BJ (cell line): ENCODE results near the gene RLF. TPM values are rescaled to one million over a fixed set of nuclear protein-coding genes. Genes with fewer than 3 reads are reported as not detected.
A peak's percentile ranks its signal among the peaks of the same experiment; 100 is the strongest.

Source experiments
- CTCF ChIA-PET: fragments of 350-600 bp; formaldehyde crosslinking; extraction: SDS; loops from one replicate; lab custom pipeline; 2021; ENCODE audit warnings: antibody characterized with exemption, inconsistent platforms; lab: Yijun Ruan, JAX
- POLR2A ChIA-PET: fragments of 300-600 bp; sonication (Branson Sonifier 250); formaldehyde crosslinking; extraction: SDS; loops from one replicate; lab custom pipeline; 2021; ENCODE audit warnings: antibody characterized with exemption; lab: Charles Lee
- DNase-seq: peaks from one replicate; pipeline ENCODE4 v3.0.0-alpha.2; 2011; ENCODE audit warnings: low read depth
- H3K27me3 ChIP-seq: 2 replicates; pipeline ENCODE4 v1.6.0; 2011; ENCODE audit warnings: low read length; ENCODE audit not compliant: control insufficient read depth, insufficient read depth
- H3K36me3 ChIP-seq: 2 replicates; pipeline ENCODE4 v1.5.1; 2011; ENCODE audit warnings: low read length; ENCODE audit not compliant: control insufficient read depth, insufficient read depth
- H3K4me3 ChIP-seq: 2 replicates; pipeline ENCODE4 v1.5.1; 2011; ENCODE audit warnings: low read depth, mild to moderate bottlenecking, control low read depth, low read length
- CTCF ChIP-seq: IDR thresholded peaks from 2 replicates; pipeline ENCODE4 v1.5.1; 2011; ENCODE audit warnings: low read depth, mild to moderate bottlenecking, control low read depth, inconsistent platforms, low read length, moderate library complexity; ENCODE audit not compliant: insufficient read depth
- polyA plus RNA-seq: library from polyadenylated mRNA; depleted of rRNA; stranded (reverse); fragments of >200 nt; gene quantifications from 2 replicates; pipeline ENCODE4 v1.2.3, GENCODE V29; 2011

RLF gene
- polyA plus RNA-seq, 1 experiment: 4.1 TPM

GRCh38 chr1:40155135-40155534 lies 6.1 kb upstream of the RLF start:
- DNase-seq: no peak
- Histone ChIP-seq H3K27me3 (peaks cover 6% of the 10 kb centered on the region; the same call in 1 of the 2 replicates), H3K36me3 (no peaks in the 10 kb centered on the region), H3K4me3 (no peak overlapping the region)
- TF ChIP-seq CTCF: no peak
- POLR2A ChIA-PET: no interaction called here
- CTCF ChIA-PET: interaction anchor here (1.5 to 8.8 kb wide), 6 partner anchors 9 to 250 kb away, joined by 6 to 207 read pairs (median 69); partner anchors contain the start of gene COL9A2

GRCh38 chr1:40155910-40156309 lies 5.3 kb upstream of the RLF start:
- no peak overlapping the region for H3K4me3 ChIP-seq
- peaks cover 6% of the 10 kb centered on the region; the same call in 1 of the 2 replicates for H3K27me3 ChIP-seq
- ChIA-PET CTCF (interaction anchor here (0.6 to 8.8 kb wide), 4 partner anchors 14 to 519 kb away, joined by 4 to 207 read pairs (median 94); no protein-coding TSS in a partner anchor), POLR2A (no interaction called here)
- no peak for DNase-seq
- no peak for TF ChIP-seq CTCF
- no peaks in the 10 kb centered on the region for H3K36me3 ChIP-seq

GRCh38 chr1:40160806-40161124 lies 422 bp upstream of the RLF start:
- Histone ChIP-seq H3K36me3 (no peaks in the 10 kb centered on the region), H3K4me3 (peak overlapping the region; percentile 92), H3K27me3 (peaks cover 3% of the 10 kb centered on the region; the same call in 1 of the 2 replicates)
- no peak for TF ChIP-seq CTCF
- POLR2A ChIA-PET: no interaction called here
- no peak for DNase-seq
- CTCF ChIA-PET: interaction anchor here (0.6 to 2.4 kb wide), 3 partner anchors 9 to 178 kb away, joined by 3 to 7 read pairs (median 3); no protein-coding TSS in a partner anchor

GRCh38 chr1:40161888-40162397 lies 756 bp downstream of the RLF start:
- no peak for DNase-seq
- POLR2A ChIA-PET: no interaction called here
- peak; percentile 31 for TF ChIP-seq CTCF

GRCh38 chr1:40162753-40163441 lies 1.7 kb downstream of the RLF start:
- TF ChIP-seq CTCF: no peak
- POLR2A ChIA-PET: no interaction called here
- peak overlapping the region; percentile 92 for H3K4me3 ChIP-seq
- no peaks in the 10 kb centered on the region for H3K36me3 ChIP-seq
- H3K27me3 ChIP-seq: no peaks in the 10 kb centered on the region
- DNase-seq: no peak
- CTCF ChIA-PET: interaction anchor here (1.1 to 2.5 kb wide), 4 partner anchors 10 to 78 kb away, joined by 3 to 7 read pairs (median 4); no protein-coding TSS in a partner anchor

More at GRCh38 chr1:40161888-40162397, 756 bp downstream of the RLF start:
- Histone ChIP-seq H3K4me3 (peak overlapping the region; percentile 92), H3K27me3 (0 out of 2 replicates have a peak, but pooled peaks cover 2% of the 10 kb centered on the region), H3K36me3 (no peaks in the 10 kb centered on the region)
- CTCF ChIA-PET: interaction anchor here (0.9 to 2.5 kb wide), 6 partner anchors 9 to 242 kb away, joined by 3 to 7 read pairs (median 4); no protein-coding TSS in a partner anchor
